Fibroblast of skin of left quadriceps (primary cell): ENCODE measurements around the gene PIEZO1.

Experiments used
- DNase-seq, 2 experiments: peaks; one replicate each; pipeline ENCODE4 v3.0.0-alpha.2; 2013; ENCODE audit warnings: low read depth in 2 of 2

The PIEZO1 gene

DNA sequence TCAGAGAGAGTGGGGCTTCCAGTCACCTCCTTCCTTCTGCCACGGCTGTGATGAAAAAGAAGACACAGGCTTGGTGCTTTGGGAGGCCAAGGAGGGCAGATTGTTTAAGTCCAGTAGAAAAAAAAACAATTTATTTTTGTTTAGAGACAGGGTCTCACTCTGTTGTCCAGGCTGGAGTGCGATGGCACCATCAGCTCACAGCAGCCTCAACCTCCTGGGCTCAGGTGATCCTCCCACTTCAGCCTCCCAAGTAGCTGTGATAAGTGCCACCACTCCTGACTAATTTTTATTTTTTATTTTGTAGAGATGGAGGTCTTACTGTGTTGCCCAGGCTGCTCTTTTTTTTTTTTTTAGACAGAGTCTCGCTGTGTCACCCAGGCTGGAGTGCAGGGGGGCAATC is 119.5 kb downstream of the PIEZO1 start:
- DNase-seq = no peak
